Measurements from ENCODE around the gene OR10AG1. TPM values are rescaled to one million over a fixed set of nuclear protein-coding genes. Genes with fewer than 3 reads are reported as not detected.

The OR10AG1 gene, protein sequence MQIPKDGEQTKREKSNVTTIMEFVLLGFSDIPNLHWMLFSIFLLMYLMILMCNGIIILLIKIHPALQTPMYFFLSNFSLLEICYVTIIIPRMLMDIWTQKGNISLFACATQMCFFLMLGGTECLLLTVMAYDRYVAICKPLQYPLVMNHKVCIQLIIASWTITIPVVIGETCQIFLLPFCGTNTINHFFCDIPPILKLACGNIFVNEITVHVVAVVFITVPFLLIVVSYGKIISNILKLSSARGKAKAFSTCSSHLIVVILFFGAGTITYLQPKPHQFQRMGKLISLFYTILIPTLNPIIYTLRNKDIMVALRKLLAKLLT
- not detected in 2 replicates for total RNA-seq (ENCODE audit: low replicate concordance)
- long read RNA-seq = 0 reads

DNA sequence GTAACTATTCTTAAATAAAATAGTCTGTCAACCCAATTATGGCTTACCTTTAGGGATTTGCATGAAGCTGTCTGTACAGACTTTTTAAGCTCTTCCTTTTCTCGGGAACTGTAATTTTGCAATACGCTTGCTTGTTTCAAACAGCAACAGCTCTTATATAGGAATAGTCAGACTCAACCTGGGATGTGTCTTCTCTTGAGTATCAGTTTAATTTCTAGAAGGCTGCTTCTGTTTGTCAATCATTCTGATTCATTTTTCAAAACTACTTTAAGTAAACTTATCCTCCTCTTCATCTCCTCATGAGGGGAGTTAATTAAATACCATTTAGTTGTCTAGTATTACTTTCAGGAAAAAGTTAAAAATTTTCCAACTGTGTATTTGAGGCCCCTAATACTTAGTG lies at the start of gene OR10AG1:
OR10AG1 (minus strand) TSS at position 101 of the 400 bp plus-strand sequence; CDS start at position 63, 38 bp downstream.
- Mint-ChIP-seq H3K9me3 (no peaks in the 10 kb centered on the region), H3K27ac (no peak within 1 kb of the TSS), H3K27me3 (no peaks in the 10 kb centered on the region), H3K4me3 (no peak within 1 kb of the TSS), H3K4me1 (ENCODE audit: unreplicated experiment) (no peaks in the 10 kb centered on the region), H3K36me3 (no peaks in the 10 kb centered on the region)
- no peak for DNase-seq (ENCODE audit: extremely low spot score, unreplicated experiment)
- TF ChIP-seq, protein P1, sequence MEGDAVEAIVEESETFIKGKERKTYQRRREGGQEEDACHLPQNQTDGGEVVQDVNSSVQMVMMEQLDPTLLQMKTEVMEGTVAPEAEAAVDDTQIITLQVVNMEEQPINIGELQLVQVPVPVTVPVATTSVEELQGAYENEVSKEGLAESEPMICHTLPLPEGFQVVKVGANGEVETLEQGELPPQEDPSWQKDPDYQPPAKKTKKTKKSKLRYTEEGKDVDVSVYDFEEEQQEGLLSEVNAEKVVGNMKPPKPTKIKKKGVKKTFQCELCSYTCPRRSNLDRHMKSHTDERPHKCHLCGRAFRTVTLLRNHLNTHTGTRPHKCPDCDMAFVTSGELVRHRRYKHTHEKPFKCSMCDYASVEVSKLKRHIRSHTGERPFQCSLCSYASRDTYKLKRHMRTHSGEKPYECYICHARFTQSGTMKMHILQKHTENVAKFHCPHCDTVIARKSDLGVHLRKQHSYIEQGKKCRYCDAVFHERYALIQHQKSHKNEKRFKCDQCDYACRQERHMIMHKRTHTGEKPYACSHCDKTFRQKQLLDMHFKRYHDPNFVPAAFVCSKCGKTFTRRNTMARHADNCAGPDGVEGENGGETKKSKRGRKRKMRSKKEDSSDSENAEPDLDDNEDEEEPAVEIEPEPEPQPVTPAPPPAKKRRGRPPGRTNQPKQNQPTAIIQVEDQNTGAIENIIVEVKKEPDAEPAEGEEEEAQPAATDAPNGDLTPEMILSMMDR (conservative IDR thresholded peaks at IDR 0.05) = no peak

DNA sequence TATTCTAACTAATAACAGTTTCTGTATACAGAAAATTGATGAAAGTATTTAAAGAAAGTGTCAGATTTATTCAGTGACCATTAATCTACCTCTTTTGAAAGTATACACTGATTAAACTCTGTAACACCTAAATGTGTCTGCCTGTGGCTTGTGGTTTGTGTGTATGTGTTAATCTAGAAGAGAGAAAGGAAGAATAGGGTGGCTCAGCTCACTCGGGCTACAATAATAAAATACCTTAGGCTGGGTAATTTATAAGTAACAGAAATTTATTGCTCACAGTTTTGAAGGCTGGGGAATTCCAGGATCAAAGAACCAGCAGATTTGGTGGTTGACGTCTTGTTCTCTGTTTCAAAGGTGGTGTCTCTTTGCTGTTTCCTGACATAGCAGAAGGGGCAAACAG lies 44.1 kb upstream of the OR10AG1 start:
- no peaks in the 10 kb centered on the region for H3K36me3 Mint-ChIP-seq
- H3K27me3 Mint-ChIP-seq = no peaks in the 10 kb centered on the region
- H3K4me1 Mint-ChIP-seq (ENCODE audit: unreplicated experiment) = no peaks in the 10 kb centered on the region
- H3K27ac Mint-ChIP-seq = no peak overlapping the region
- no peak for DNase-seq (ENCODE audit: extremely low spot score, unreplicated experiment)
- no peak overlapping the region for H3K4me3 Mint-ChIP-seq
- TF ChIP-seq, protein P1 (conservative IDR thresholded peaks at IDR 0.05) = no peak
- peaks cover under 1% of the 10 kb centered on the region for H3K9me3 Mint-ChIP-seq

DNA sequence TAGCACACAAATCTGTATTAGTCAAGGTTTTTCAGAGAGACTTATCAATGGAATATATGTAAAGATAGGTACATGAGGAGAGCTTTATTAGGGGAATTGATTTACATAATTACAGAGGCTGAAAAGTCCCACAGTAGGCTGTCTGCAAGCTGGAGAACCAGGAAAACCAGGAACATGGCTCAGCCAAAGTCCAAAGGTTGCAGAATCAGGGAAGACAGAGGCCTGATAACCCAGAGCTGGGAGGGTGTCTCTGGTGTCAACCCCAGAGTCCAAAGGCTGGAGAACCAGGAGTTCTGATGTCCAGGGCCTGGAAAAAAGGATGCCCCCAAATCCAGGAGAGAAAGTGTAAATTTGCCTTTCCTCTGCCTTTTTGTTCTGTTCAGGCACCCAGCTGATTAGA lies 41.0 kb upstream of the OR10AG1 start:
- H3K27ac Mint-ChIP-seq = no peak overlapping the region
- H3K36me3 Mint-ChIP-seq = no peaks in the 10 kb centered on the region
- H3K27me3 Mint-ChIP-seq = no peaks in the 10 kb centered on the region
- no peak for DNase-seq (ENCODE audit: extremely low spot score, unreplicated experiment)
- no peaks in the 10 kb centered on the region for H3K4me1 Mint-ChIP-seq (ENCODE audit: unreplicated experiment)
- TF ChIP-seq, protein P1 (conservative IDR thresholded peaks at IDR 0.05) = no peak
- peaks cover 6% of the 10 kb centered on the region for H3K9me3 Mint-ChIP-seq
- H3K4me3 Mint-ChIP-seq = no peak overlapping the region

DNA sequence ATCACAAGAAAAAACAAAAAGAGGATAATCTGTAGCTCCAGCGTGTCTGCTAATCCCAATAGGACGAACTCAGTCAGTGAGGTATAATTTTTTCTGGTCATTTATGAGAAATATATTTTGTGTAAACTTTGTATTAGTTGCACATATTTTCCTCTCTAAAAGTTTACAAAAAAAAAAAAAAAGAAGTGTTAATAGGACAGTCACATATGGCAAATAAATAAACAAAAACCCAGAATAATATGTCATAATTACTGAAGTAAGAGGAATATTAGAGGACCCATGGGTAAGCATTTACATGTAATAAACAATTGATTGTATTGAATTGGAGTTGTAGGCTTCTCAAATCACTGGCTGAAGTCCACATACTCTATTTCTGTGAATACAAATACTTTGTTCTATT lies 24.8 kb upstream of the OR10AG1 start, which contains the start of gene OR5F1:
OR5F1 (minus strand) TSS at position 101 of the 400 bp plus-strand sequence; CDS start at position 101, 0 bp downstream.
- H3K36me3 Mint-ChIP-seq = no peaks in the 10 kb centered on the region

DNA sequence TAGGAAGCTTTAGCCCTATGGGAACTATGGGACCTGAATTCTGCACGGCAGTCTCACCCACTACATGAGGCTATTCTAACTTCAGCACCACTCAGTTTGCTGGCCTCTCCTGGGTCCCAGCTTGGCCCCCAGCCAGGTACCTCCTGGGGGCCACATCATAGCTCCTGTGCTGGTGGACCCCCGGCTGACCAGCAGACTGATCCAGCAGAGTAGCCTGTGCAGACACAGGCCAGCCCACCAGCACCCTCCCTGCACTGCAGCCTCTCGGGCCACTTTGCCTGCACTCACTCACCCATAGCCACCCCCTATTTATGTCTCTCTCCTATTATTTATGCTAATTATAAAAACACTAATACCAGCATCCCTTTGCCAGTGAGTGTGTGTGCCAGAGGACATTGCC lies 1.2 kb upstream of the OR10AG1 start:
- no peak overlapping the region for H3K27ac Mint-ChIP-seq
- H3K4me3 Mint-ChIP-seq = no peak overlapping the region
- no peaks in the 10 kb centered on the region for H3K36me3 Mint-ChIP-seq
- no peaks in the 10 kb centered on the region for H3K27me3 Mint-ChIP-seq
- TF ChIP-seq, protein P1 (conservative IDR thresholded peaks at IDR 0.05) = no peak
- no peaks in the 10 kb centered on the region for H3K4me1 Mint-ChIP-seq (ENCODE audit: unreplicated experiment)
- no peak for DNase-seq (ENCODE audit: extremely low spot score, unreplicated experiment)
- H3K9me3 Mint-ChIP-seq = no peaks in the 10 kb centered on the region

More for the DNA sequence above, 24.8 kb upstream of the OR10AG1 start, which contains the start of gene OR5F1:
- H3K4me3 Mint-ChIP-seq = no peak within 1 kb of the TSS
- no peaks in the 10 kb centered on the region for H3K27me3 Mint-ChIP-seq
- no peak for DNase-seq (ENCODE audit: extremely low spot score, unreplicated experiment)
- no peak within 1 kb of the TSS for H3K27ac Mint-ChIP-seq
- TF ChIP-seq, protein P1 (conservative IDR thresholded peaks at IDR 0.05) = no peak
- no peaks in the 10 kb centered on the region for H3K9me3 Mint-ChIP-seq
- no peaks in the 10 kb centered on the region for H3K4me1 Mint-ChIP-seq (ENCODE audit: unreplicated experiment)
